Activated T-cell treated with anti-CD3 and anti-CD28 coated beads for 24 hours (primary cell): ENCODE results near the gene FERMT1.

ENCODE experiments used
- DNase-seq: peaks from one replicate; pipeline ENCODE4 v3.0.0-alpha.2; 2020; ENCODE audit warnings: low read depth

The FERMT1 gene

GRCh38 chr20:6122873-6123648 lies at the start of gene FERMT1:
FERMT1 (minus strand) TSS chr20:6123030; CDS start chr20:6119554, 3,476 bp downstream.
- peak; percentile 5 for DNase-seq

GRCh38 chr20:6169251-6169650 lies 46.4 kb upstream of the FERMT1 start:
- DNase-seq = no peak

GRCh38 chr20:6168204-6168603 lies 45.4 kb upstream of the FERMT1 start:
- no peak for DNase-seq

GRCh38 chr20:6165346-6165745 lies 42.5 kb upstream of the FERMT1 start:
- no peak for DNase-seq

GRCh38 chr20:6164421-6165341 lies 41.9 kb upstream of the FERMT1 start:
- no peak for DNase-seq

- DNase-seq = no peak
Observed at GRCh38 chr20:6160736-6161135, 37.9 kb upstream of the FERMT1 start.

GRCh38 chr20:6157345-6157744 lies 34.5 kb upstream of the FERMT1 start:
- no peak for DNase-seq

- no peak for DNase-seq
Observed at GRCh38 chr20:6152777-6153176, 29.9 kb upstream of the FERMT1 start.

- no peak for DNase-seq
Observed at GRCh38 chr20:6148073-6148472, 25.2 kb upstream of the FERMT1 start.

GRCh38 chr20:6142348-6142993 lies 19.6 kb upstream of the FERMT1 start:
- DNase-seq = peak; percentile 32

GRCh38 chr20:6140947-6141346 lies 18.1 kb upstream of the FERMT1 start:
- no peak for DNase-seq

GRCh38 chr20:6135347-6135746 lies 12.5 kb upstream of the FERMT1 start:
- DNase-seq = no peak

- DNase-seq = no peak
Observed at GRCh38 chr20:6134592-6134991, 11.8 kb upstream of the FERMT1 start.

GRCh38 chr20:6130045-6130444 lies 7.2 kb upstream of the FERMT1 start:
- no peak for DNase-seq

- no peak for DNase-seq
Observed at GRCh38 chr20:6127825-6128224, 5.0 kb upstream of the FERMT1 start.

- DNase-seq = no peak
Observed at GRCh38 chr20:6126846-6127245, 4.0 kb upstream of the FERMT1 start.

- DNase-seq = no peak
Observed at GRCh38 chr20:6123649-6124014, 802 bp upstream of the FERMT1 start.

- no peak for DNase-seq
Observed at GRCh38 chr20:6122111-6122872, 538 bp downstream of the FERMT1 start.

- no peak for DNase-seq
Observed at GRCh38 chr20:6121504-6121903, 1.3 kb downstream of the FERMT1 start.

- DNase-seq = no peak
Observed at GRCh38 chr20:6120491-6120988, 2.3 kb downstream of the FERMT1 start.

- no peak for DNase-seq
Observed at GRCh38 chr20:6116758-6117157, 6.1 kb downstream of the FERMT1 start.
